COLO668 (cell line): ENCODE measurements around the gene GJD3.

ENCODE experiments used
- DNase-seq: peaks from one replicate; lab custom pipeline; 2025; ENCODE audit not compliant: unreplicated experiment; lab: John Stamatoyannopoulos, UW

The GJD3 gene

DNA sequence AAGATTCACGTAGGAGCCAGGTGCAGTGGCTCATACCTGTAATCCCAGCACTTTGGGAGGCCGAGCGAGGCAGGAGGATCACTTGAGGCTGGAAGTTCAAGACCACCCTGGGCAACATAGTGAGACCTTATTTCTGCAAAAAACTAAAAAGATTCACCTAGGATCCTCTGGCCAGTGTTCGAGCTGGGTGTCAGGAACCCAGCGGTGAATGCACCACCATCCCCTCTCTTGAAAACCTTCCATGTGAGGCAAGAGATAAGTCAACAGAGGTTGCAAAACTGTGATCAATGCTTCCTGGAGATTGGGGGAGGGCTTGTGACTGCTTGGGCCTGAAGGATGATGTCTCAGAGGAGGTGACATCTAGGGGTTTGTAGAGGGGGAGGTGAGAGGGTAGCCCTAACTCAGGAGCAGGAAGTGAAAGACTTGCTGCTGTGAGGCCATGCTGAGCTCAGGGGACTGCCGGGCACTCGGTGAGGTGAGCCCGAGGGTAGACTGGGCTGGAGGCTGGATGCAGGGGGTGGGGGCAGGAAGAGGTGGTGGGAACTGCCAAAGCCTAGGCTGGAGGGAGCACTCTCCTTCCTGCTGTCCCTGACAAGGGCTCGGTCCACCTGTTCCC is 11.7 kb downstream of the GJD3 start:
- DNase-seq = no peak

DNA sequence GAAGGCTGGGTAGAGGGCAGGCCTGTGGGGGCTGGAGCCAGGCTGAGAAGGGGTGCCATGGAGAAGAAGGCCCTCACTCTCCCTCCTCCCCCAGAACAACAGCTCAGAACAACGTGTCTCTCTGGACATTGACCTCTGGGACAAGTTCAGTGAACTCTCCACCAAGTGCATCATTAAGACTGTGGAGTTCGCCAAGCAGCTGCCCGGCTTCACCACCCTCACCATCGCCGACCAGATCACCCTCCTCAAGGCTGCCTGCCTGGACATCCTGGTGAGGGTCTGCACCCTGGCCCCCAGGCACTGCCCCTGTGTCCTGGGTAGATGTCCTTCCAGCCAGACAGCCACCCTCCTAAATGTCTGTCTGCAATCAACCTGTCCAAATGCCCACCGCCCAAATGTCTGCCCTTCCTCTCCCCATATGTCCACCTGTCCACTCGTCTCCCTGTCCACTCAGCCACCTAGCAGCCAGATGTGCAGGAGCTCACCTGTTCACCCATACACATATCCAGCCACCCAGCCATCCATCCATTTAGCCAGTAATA is 12.2 kb downstream of the GJD3 start:
- DNase-seq = no peak

GRCh38 chr17:40351359-40352236 is 12.9 kb downstream of the GJD3 start:
- DNase-seq = no peak

DNA sequence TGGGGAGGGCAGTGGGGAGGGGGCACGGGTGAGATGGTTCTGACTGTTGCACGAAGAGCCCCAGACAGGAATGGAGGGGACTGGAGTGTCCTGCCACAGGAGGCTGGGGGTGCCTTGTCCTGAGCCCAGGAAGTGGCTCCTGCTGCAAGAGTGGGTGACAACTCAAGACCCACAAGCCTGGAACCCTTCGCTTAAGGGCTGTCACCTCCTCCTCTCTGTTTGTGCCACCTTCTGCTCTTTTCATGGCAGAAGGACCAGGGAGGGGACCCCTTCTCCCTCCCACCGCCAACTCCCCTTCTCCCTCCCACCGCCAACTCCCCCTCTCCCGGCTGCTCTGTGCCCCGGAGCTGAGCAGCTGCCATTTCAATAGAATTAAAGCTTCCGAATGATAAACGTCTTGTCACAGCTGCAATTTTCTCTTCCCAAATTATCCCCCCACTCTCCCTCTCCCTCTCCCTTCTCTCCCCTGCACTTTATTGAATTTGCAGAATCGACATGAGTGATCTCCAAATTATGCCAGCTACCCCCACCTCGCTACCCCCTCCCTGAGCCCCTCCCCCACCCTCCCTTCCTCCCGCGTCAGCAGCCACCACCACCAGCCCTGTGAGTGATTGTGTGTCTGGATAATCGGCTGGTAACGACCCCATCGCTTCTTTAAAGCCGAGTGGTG is 13.7 kb downstream of the GJD3 start:
- DNase-seq = no peak

GRCh38 chr17:40349895-40350688 is 14.4 kb downstream of the GJD3 start:
- no peak for DNase-seq

- no peak for DNase-seq
These were observed 15.1 kb downstream of the GJD3 start for GRCh38 chr17:40349477-40349894.

DNA sequence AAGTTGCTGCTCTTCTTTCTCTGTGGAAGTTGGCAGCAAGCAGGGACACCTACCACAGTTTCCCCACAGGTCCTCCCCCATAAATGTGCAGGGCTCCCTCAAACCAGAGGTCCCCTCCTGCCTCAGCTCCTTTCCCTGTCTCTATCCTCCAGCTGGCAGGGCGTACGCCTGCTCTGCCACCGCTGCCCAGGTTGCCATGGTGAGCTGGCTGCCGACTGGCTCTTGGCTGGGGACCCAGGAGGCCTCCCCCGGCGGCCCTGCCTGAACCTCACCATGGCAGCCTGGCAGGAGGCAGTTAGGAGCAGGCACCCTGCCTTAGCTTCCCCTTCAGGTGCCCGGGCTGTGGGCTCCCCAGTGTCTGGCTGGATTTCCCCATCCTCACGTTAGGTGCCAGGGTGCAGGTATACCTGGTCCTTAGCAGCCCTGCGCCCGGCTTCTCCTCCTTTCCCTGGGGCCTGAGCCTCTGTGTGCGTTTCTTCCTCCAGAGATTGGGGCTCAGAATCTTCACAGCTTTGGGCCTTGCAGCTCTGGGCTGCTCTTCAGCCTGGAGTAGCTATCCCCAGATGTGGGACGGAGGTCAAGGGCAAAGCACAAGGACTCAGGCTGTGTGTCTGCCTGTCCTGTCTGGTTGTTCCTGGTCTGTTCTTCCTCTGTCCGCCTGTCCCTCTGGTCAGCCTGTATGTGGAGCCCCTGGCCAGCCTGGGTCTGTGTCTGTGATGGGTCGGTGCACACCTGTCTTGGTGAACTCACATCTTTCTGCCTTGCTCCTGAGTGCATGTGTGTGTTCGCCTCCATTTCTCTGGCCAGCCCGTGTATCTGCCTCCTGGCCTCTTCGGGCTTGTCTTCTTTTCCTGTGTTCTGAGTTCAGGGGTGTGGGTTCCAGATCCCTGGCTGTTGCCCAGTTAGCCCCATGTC is 15.7 kb downstream of the GJD3 start:
- DNase-seq = no peak

DNA sequence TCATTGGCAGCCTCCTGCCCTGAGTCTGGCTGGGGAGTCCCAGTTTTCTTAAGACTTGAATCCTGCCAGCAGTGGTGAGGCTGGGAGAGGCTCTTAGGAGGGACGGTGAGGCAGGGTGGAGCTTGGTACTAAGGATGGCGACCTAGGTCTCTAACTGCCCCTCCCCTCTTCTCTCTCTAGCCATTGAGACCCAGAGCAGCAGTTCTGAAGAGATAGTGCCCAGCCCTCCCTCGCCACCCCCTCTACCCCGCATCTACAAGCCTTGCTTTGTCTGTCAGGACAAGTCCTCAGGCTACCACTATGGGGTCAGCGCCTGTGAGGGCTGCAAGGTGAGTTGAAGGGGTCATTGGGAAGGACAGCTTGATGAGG is 16.4 kb downstream of the GJD3 start:
- DNase-seq = no peak

DNA sequence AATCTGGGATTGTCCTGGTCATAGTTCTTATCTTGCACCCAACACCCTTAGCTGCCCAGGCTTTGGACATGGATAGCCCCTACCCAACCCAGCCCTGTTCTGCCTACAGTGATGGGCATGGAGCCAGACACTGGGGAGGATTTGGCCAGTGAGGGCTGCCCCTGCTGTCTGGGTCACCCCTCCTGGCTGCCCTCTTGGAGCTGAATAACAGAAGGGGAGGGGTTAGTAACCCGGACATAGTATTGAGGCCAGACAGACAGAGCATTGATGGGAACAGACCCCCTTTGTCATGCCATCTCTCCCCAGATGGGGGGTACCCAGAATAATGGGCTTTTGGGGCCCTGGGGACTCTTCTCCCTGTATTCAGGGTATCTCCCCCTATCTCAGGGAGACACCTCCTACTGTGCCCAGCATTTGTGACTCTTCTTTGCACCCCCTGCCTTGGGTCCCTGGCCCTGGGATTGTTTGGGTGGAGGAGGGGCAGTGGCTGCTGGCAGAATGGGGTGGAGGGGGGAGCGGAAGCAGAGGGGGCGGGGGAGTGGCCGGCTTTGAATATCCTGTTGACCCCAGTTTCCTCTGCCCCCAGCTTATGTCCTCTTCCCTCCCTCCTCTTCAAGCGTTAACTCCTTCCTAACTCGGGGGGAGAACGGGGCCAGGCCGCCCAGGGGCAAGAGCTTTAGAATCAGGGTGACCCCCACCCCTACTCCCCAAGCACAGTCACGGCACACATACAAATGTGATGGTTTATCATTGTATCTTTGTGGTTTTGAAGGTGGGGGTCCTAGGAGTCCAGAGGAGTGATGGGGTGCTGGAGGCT is 17.0 kb downstream of the GJD3 start:
- DNase-seq = no peak

DNA sequence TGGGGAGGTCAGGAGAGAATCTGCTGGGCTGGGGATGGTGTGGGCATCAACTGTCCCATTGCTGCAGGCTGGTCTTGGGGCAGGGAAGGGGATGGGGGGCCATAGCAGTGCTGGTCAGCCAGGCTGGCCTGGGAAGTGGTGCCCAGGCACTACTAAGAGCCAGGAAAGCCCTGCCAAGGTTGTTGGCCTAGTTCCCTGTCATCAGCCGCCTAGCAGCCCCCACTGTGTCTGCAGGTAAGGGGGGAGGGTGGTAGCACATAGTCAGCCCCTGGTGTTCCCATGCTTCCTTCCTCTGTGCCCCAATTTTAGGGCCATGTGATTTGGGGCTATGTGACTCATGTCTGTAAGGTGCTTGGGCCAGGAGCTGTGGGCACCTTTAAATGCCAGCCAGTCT is 17.8 kb downstream of the GJD3 start:
- DNase-seq = no peak

- no peak for DNase-seq
These were observed 18.4 kb downstream of the GJD3 start for GRCh38 chr17:40345994-40346764.

DNA sequence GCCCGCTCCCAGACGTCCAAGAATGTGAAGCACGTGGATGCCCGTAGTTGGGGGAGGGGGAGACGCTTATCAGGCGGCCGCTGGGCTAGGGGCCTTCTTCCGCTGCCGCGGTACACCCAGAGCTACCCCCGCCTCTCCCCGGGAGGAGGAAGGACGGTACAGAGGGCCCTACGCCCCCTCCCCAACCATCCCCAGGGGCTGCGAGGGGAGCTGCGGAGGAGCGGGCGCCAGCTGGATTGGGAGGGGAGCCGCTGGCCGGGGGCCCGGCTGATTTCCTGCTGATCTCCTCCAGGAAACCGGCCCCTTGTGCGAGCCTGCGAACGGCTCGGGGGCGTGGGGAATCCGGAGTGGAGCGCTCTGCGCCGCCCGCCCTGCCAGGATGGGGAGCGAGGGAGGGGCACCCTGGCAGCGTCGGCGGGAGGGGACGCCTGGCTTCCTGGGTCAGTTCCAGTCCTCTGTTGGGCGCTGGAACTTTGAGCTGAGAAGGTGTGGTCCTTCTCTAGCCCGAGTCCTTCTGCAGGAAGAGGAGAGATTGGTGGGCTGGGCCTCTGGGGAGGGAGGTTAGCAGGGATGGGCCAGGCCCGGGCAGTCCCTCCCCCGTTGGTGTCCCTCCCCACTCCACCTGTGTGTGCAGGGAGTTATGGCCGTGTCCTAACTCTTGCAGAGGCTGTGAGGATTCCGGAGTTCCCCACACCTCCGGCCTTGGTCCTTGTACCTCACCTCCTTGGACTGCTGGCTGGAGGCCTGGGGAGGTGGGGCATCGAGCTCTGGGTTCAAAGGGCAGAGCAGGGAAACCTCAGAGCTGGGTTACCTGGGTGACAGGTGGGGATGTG is 19.2 kb downstream of the GJD3 start:
- peak; percentile 33 for DNase-seq

GRCh38 chr17:40344421-40345160 is 19.9 kb downstream of the GJD3 start:
- no peak for DNase-seq

DNA sequence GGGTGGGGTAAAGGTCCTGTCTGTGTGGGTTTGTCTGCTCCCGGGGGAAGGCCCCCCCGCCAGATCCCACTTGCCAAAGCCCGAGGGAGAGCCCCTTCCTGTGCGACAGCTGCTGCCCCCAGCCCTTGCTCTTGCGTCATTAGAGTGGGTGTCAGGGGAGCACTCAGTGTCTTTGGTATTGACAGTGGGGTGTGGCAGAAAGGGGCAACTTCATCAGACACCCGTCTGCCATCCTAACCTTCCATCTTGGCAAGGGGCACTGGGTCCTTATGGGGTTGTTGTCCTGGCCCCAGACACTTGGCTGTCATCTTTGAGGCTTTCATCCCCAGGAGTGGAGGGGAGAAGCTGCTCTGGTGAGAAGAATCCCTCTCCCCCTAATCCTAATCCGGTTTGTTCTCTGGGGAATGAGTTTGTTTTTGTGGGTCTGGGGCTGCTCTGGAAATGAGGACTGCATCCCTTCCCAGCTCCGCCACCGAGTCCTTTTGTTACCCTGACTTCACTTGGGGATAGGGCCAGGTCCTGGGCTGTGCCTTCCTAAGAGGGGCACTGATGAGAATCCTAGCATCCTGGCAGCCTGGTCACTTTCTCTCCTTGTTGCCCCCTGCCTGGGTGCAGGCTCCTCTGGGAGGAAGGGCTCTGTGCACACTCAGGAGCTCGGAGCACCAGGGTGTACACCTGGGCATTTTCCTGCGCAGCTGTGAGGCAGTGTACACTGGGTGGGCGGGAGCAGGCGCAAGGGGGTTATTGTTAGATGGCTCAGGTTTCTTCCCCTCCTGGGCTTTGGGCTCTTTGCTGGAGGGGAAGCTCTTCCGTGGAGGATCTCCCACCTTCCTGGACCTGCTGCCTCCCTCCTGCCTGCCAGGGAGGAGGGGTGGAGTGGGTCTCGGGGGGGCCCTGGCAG is 21.1 kb downstream of the GJD3 start:
- DNase-seq = no peak

GRCh38 chr17:40342504-40343218 is 21.9 kb downstream of the GJD3 start:
- DNase-seq = no peak
